Muscle layer of duodenum (tissue), 2 donors: ENCODE measurements around the gene ZCWPW2.

Experiments used
- H3K27ac ChIP-seq: one replicate; pipeline ENCODE4 v1.7.0; 2013; ENCODE audit warnings: mild to moderate bottlenecking, low read length
- H3K27me3 ChIP-seq: one replicate; pipeline ENCODE4 v1.7.0; 2013; ENCODE audit warnings: low read depth, mild to moderate bottlenecking, control low read depth, low read length
- H3K36me3 ChIP-seq, 2 donors: one replicate each; pipeline ENCODE4 v1.7.0; 2013; ENCODE audit warnings: low read length in 2 of 2, control low read depth in 1 of 2, mild to moderate bottlenecking in 1 of 2; ENCODE audit not compliant: insufficient read depth in 2 of 2, control insufficient read depth in 1 of 2
- H3K4me1 ChIP-seq, 2 donors: one replicate each; pipeline ENCODE4 v1.7.0; 2013; ENCODE audit warnings: low read length in 2 of 2, mild to moderate bottlenecking in 2 of 2, control low read depth in 1 of 2, moderate library complexity in 1 of 2; ENCODE audit not compliant: insufficient read depth in 2 of 2, control insufficient read depth in 1 of 2
- H3K4me3 ChIP-seq, 2 donors: one replicate each; pipeline ENCODE4 v1.7.0; 2013; ENCODE audit warnings: low read length in 2 of 2, low read depth in 1 of 2, mild to moderate bottlenecking in 1 of 2
- H3K9me3 ChIP-seq, 2 donors: one replicate each; pipeline ENCODE4 v1.7.0; 2013; ENCODE audit warnings: low read length in 2 of 2, control low read depth in 1 of 2, mild to moderate bottlenecking in 1 of 2; ENCODE audit not compliant: control insufficient read depth in 1 of 2
- donor health status: healthy.

Gene ZCWPW2

GRCh38 chr3:28328188-28329151, 20.1 kb upstream of the ZCWPW2 start:
- peaks cover 24 to 32% of the 10 kb centered on the region in 2 donors for H3K36me3 ChIP-seq
- H3K27ac ChIP-seq: no peak overlapping the region
- H3K4me1 ChIP-seq: no peaks in the 10 kb centered on the region

GRCh38 chr3:28334552-28334951, 14.0 kb upstream of the ZCWPW2 start:
- Histone ChIP-seq H3K9me3 (no peaks in the 10 kb centered on the region), H3K36me3 (peaks cover 14 to 26% of the 10 kb centered on the region in 2 donors), H3K27me3 (no peaks in the 10 kb centered on the region)

More at GRCh38 chr3:28328188-28329151, 20.1 kb upstream of the ZCWPW2 start:
- no peaks in the 10 kb centered on the region for H3K27me3 ChIP-seq
- no peak overlapping the region for H3K4me3 ChIP-seq
- H3K9me3 ChIP-seq: no peaks in the 10 kb centered on the region

GRCh38 chr3:28335246-28335645, 13.3 kb upstream of the ZCWPW2 start:
- no peaks in the 10 kb centered on the region for H3K27me3 ChIP-seq
- H3K9me3 ChIP-seq: no peaks in the 10 kb centered on the region
- H3K36me3 ChIP-seq: peaks cover 14 to 31% of the 10 kb centered on the region in 2 donors
- H3K27ac ChIP-seq: no peak overlapping the region
- H3K4me3 ChIP-seq: no peak overlapping the region
- no peaks in the 10 kb centered on the region for H3K4me1 ChIP-seq

More at GRCh38 chr3:28334552-28334951, 14.0 kb upstream of the ZCWPW2 start:
- H3K4me3 ChIP-seq: no peak overlapping the region
- no peaks in the 10 kb centered on the region for H3K4me1 ChIP-seq
- no peak overlapping the region for H3K27ac ChIP-seq

GRCh38 chr3:28337230-28337629, 11.3 kb upstream of the ZCWPW2 start:
- Histone ChIP-seq H3K27me3 (no peaks in the 10 kb centered on the region), H3K36me3 (peaks cover 8 to 23% of the 10 kb centered on the region in 2 donors), H3K27ac (no peak overlapping the region)

GRCh38 chr3:28343144-28343543, 5.4 kb upstream of the ZCWPW2 start:
- Histone ChIP-seq H3K27ac (no peak overlapping the region), H3K9me3 (no peaks in the 10 kb centered on the region), H3K27me3 (no peaks in the 10 kb centered on the region), H3K4me1 (peaks cover 0 to 28% of the 10 kb centered on the region in 2 donors), H3K4me3 (peak overlapping the region; percentile 28 to 30), H3K36me3 (peaks cover 0 to 16% of the 10 kb centered on the region in 2 donors)

More at GRCh38 chr3:28337230-28337629, 11.3 kb upstream of the ZCWPW2 start:
- Histone ChIP-seq H3K4me1 (no peaks in the 10 kb centered on the region), H3K9me3 (no peaks in the 10 kb centered on the region), H3K4me3 (no peak overlapping the region)

GRCh38 chr3:28345690-28346089, 2.8 kb upstream of the ZCWPW2 start:
- peaks cover 0 to 33% of the 10 kb centered on the region in 2 donors for H3K4me1 ChIP-seq
- H3K27ac ChIP-seq: no peak overlapping the region
- H3K4me3 ChIP-seq: peak overlapping the region in 1 of 2 donors; percentile 79

GRCh38 chr3:28347374-28348264, 902 bp upstream of the ZCWPW2 start:
- Histone ChIP-seq H3K27me3 (no peaks in the 10 kb centered on the region), H3K9me3 (peaks cover 0 to 7% of the 10 kb centered on the region in 2 donors), H3K36me3 (peaks cover 0 to 22% of the 10 kb centered on the region in 2 donors), H3K4me3 (peak overlapping the region; percentile 79 to 92), H3K4me1 (peaks cover 0 to 33% of the 10 kb centered on the region in 2 donors), H3K27ac (peak overlapping the region; percentile 96)

More at GRCh38 chr3:28345690-28346089, 2.8 kb upstream of the ZCWPW2 start:
- H3K27me3 ChIP-seq: no peaks in the 10 kb centered on the region
- H3K36me3 ChIP-seq: peaks cover 0 to 17% of the 10 kb centered on the region in 2 donors
- H3K9me3 ChIP-seq: no peaks in the 10 kb centered on the region

- Histone ChIP-seq H3K9me3 (peaks cover 0 to 7% of the 10 kb centered on the region in 2 donors), H3K36me3 (peaks cover 0 to 26% of the 10 kb centered on the region in 2 donors), H3K4me3 (peak overlapping the region; percentile 79 to 92), H3K27me3 (no peaks in the 10 kb centered on the region), H3K27ac (peak overlapping the region; percentile 96), H3K4me1 (peaks cover 0 to 33% of the 10 kb centered on the region in 2 donors)
These were observed 274 bp upstream of the ZCWPW2 start for GRCh38 chr3:28348265-28348628.

GRCh38 chr3:28349469-28350000, 1.0 kb downstream of the ZCWPW2 start:
- Histone ChIP-seq H3K9me3 (peaks cover 5 to 15% of the 10 kb centered on the region in 2 donors), H3K27me3 (no peaks in the 10 kb centered on the region), H3K27ac (peak overlapping the region; percentile 96), H3K36me3 (peaks cover 0 to 30% of the 10 kb centered on the region in 2 donors), H3K4me1 (peaks cover 0 to 29% of the 10 kb centered on the region in 2 donors), H3K4me3 (peak overlapping the region; percentile 79 to 92)

- Histone ChIP-seq H3K9me3 (peaks cover 0 to 8% of the 10 kb centered on the region in 2 donors), H3K27ac (no peak overlapping the region), H3K4me1 (no peaks in the 10 kb centered on the region), H3K27me3 (no peaks in the 10 kb centered on the region), H3K36me3 (no peaks in the 10 kb centered on the region), H3K4me3 (no peak overlapping the region)
These were observed 27.9 kb downstream of the ZCWPW2 start for GRCh38 chr3:28376424-28376823.
